ENCODE measurements around the gene ACADS.

ACADS gene

GRCh38 chr12:120725659-120726509 lies at the start of gene ACADS:
TSS of gene ACADS (plus strand) at chr12:120725826. CDS start at chr12:120725886, 60 bp downstream.
- DNase-seq (ENCODE audit: low read depth) = peak; percentile 83

- DNase-seq (ENCODE audit: low read depth) = no peak
Measured at GRCh38 chr12:120677765-120678473, 47.7 kb upstream of the ACADS start.

GRCh38 chr12:120678572-120678971 lies 47.1 kb upstream of the ACADS start:
- no peak for DNase-seq (ENCODE audit: low read depth)

GRCh38 chr12:120680165-120680738 lies 45.4 kb upstream of the ACADS start:
- no peak for DNase-seq (ENCODE audit: low read depth)

- no peak for DNase-seq (ENCODE audit: low read depth)
Measured at GRCh38 chr12:120684523-120684932, 41.1 kb upstream of the ACADS start.

GRCh38 chr12:120685522-120685921 lies 40.1 kb upstream of the ACADS start:
- DNase-seq (ENCODE audit: low read depth) = no peak

GRCh38 chr12:120686151-120686689 lies 39.4 kb upstream of the ACADS start:
- peak; percentile 96 for DNase-seq (ENCODE audit: low read depth)

- peak; percentile 98 for DNase-seq (ENCODE audit: low read depth)
Measured at GRCh38 chr12:120686690-120687577, 38.7 kb upstream of the ACADS start, which contains the start of gene MLEC. TSS of gene MLEC (plus strand) at chr12:120687149. CDS start at chr12:120687297, 148 bp downstream.

GRCh38 chr12:120687578-120688289 lies 37.9 kb upstream of the ACADS start:
- DNase-seq (ENCODE audit: low read depth) = peak; percentile 44

- DNase-seq (ENCODE audit: low read depth) = no peak
Measured at GRCh38 chr12:120688527-120689071, 37.0 kb upstream of the ACADS start.

- no peak for DNase-seq (ENCODE audit: low read depth)
Measured at GRCh38 chr12:120689397-120690082, 36.1 kb upstream of the ACADS start.

- DNase-seq (ENCODE audit: low read depth) = no peak
Measured at GRCh38 chr12:120690083-120690450, 35.6 kb upstream of the ACADS start.

GRCh38 chr12:120690978-120691377 lies 34.6 kb upstream of the ACADS start:
- no peak for DNase-seq (ENCODE audit: low read depth)

GRCh38 chr12:120692524-120693033 lies 33.0 kb upstream of the ACADS start:
- DNase-seq (ENCODE audit: low read depth) = no peak

- DNase-seq (ENCODE audit: low read depth) = no peak
Measured at GRCh38 chr12:120693848-120694247, 31.8 kb upstream of the ACADS start.

- no peak for DNase-seq (ENCODE audit: low read depth)
Measured at GRCh38 chr12:120696626-120697025, 29.0 kb upstream of the ACADS start.

GRCh38 chr12:120697344-120697743 lies 28.3 kb upstream of the ACADS start:
- no peak for DNase-seq (ENCODE audit: low read depth)

GRCh38 chr12:120698665-120699064 lies 27.0 kb upstream of the ACADS start:
- DNase-seq (ENCODE audit: low read depth) = no peak

- no peak for DNase-seq (ENCODE audit: low read depth)
Measured at GRCh38 chr12:120699553-120699952, 26.1 kb upstream of the ACADS start.

GRCh38 chr12:120700886-120701285 lies 24.7 kb upstream of the ACADS start:
- no peak for DNase-seq (ENCODE audit: low read depth)

Data from stimulated activated CD4-positive, alpha-beta T cell treated with anti-CD3 and anti-CD28 coated beads, Interleukin-2, amount 100 ng/mL, for 4 hours (primary cell).